HepG2 (cell line): ENCODE measurements around the gene GUCA1A. TPM values are rescaled to one million over a fixed set of nuclear protein-coding genes. Genes with fewer than 3 reads are reported as not detected.

Experiments
- E2F2 ChIP-seq: sonication (generic); formaldehyde crosslinking; IDR thresholded peaks from 2 replicates; pipeline ENCODE4 v1.4.0; 2020; ENCODE audit warnings: missing genetic modification reagents, borderline replicate concordance
- ESRRA ChIP-seq: sonication (generic); formaldehyde crosslinking; IDR thresholded peaks from 2 replicates; pipeline ENCODE4 v1.5.1; 2020; ENCODE audit warnings: mild to moderate bottlenecking, low read depth, missing genetic modification reagents
- HDAC2 ChIP-seq: sonication (generic); formaldehyde crosslinking; IDR thresholded peaks from 2 replicates; pipeline ENCODE4 v1.4.0; 2020; ENCODE audit warnings: missing genetic modification reagents
- IRF2 ChIP-seq: IDR thresholded peaks from 2 replicates; pipeline ENCODE4 v1.6.1; 2018; ENCODE audit warnings: missing genetic modification reagents, missing compliant biosample characterization
- MATR3 ChIP-seq: sonication (generic); formaldehyde crosslinking; IDR thresholded peaks from 2 replicates; pipeline ENCODE4 v1.4.0; 2020; ENCODE audit warnings: missing genetic modification reagents
- MAX ChIP-seq: IDR thresholded peaks from 2 replicates; pipeline ENCODE4 v1.6.1; 2012; ENCODE audit warnings: inconsistent platforms
- RAD21 ChIP-seq: fragments of 450-650 bp; formaldehyde crosslinking; IDR thresholded peaks from 2 replicates; pipeline ENCODE4 v1.5.0; 2020; ENCODE audit warnings: mild to moderate bottlenecking
- RAD51 ChIP-seq: fragments of 450-650 bp; IDR thresholded peaks from 2 replicates; pipeline ENCODE4 v1.6.1; 2016; ENCODE audit warnings: borderline replicate concordance
- RXRB ChIP-seq: IDR thresholded peaks from 2 replicates; pipeline ENCODE4 v1.6.1; 2016; ENCODE audit warnings: borderline replicate concordance, missing genetic modification reagents, missing compliant biosample characterization
- SALL2 ChIP-seq: sonication (generic); formaldehyde crosslinking; IDR thresholded peaks from 2 replicates; pipeline ENCODE4 v1.8.1; 2023; ENCODE audit warnings: mild to moderate bottlenecking, missing genetic modification reagents, inconsistent platforms
- SSRP1 ChIP-seq: IDR thresholded peaks from 2 replicates; pipeline ENCODE4 v1.6.1; 2016; ENCODE audit warnings: control low read depth
- SYNCRIP ChIP-seq: fragments of 200-400 bp; formaldehyde crosslinking; IDR thresholded peaks from 2 replicates; pipeline ENCODE4 v1.6.1; 2018; ENCODE audit warnings: mild to moderate bottlenecking, low read depth, low read length; ENCODE audit not compliant: insufficient read depth
- TEF ChIP-seq: sonication (generic); formaldehyde crosslinking; IDR thresholded peaks from 2 replicates; pipeline ENCODE4 v1.5.0; 2020; ENCODE audit warnings: missing genetic modification reagents
- XRCC5 ChIP-seq: fragments of 200-400 bp; formaldehyde crosslinking; optimal IDR thresholded peaks from 2 replicates; pipeline ENCODE3; 2017; ENCODE audit warnings: mild to moderate bottlenecking, low read length
- ZMYM2 ChIP-seq: sonication (generic); formaldehyde crosslinking; IDR thresholded peaks from 2 replicates; pipeline ENCODE4 v1.8.0; 2022; ENCODE audit warnings: mild to moderate bottlenecking, missing genetic modification reagents
- ZNF121 ChIP-seq: sonication (generic); formaldehyde crosslinking; IDR thresholded peaks from 2 replicates; pipeline ENCODE4 v1.5.0; 2020; ENCODE audit warnings: mild to moderate bottlenecking, missing genetic modification reagents
- ZNF570 ChIP-seq: sonication (generic); formaldehyde crosslinking; IDR thresholded peaks from 2 replicates; pipeline ENCODE4 v1.4.0; 2020; ENCODE audit warnings: mild to moderate bottlenecking, missing genetic modification reagents, borderline replicate concordance
- ZNF724P ChIP-seq: sonication (generic); formaldehyde crosslinking; IDR thresholded peaks from 2 replicates; pipeline ENCODE4 v1.8.0; 2022; ENCODE audit warnings: missing genetic modification reagents, borderline replicate concordance
- polyA plus RNA-seq, 8 experiments: library from polyadenylated mRNA; depleted of rRNA in 3 of 8; stranded (reverse) in 7 of 8; unstranded in 1 of 8; fragments of >200 nt; fragmentation: Illumina TruSeq in 4 of 8; extraction: Trizol in 4 of 8; gene quantifications; 2 replicates each; pipeline versions ENCODE4 v1.2.1 to v1.2.3, GENCODE V29; 2011 to 2016; ENCODE audit warnings: low read depth in 4 of 8, missing spikeins in 1 of 8, mixed read lengths in 1 of 8; ENCODE audit not compliant: insufficient read depth in 1 of 8
- total RNA-seq, 5 experiments: library from RNA; depleted of rRNA; stranded (reverse); fragments of >200 nt; fragmentation: Illumina TruSeq; extraction: Trizol; gene quantifications; 2 replicates each; pipeline ENCODE4 v1.2.3, GENCODE V29; 2016; ENCODE audit warnings: low read depth in 1 of 5
- TF ChIP-seq, protein P1 (sequence below): IDR thresholded peaks from 2 replicates; pipeline ENCODE4 v1.6.1; 2016; ENCODE audit warnings: low read depth, missing genetic modification reagents, missing compliant biosample characterization
- TF ChIP-seq, protein P2 (sequence below): sonication (generic); formaldehyde crosslinking; IDR thresholded peaks from 2 replicates; pipeline ENCODE4 v1.4.0; 2020; ENCODE audit warnings: mild to moderate bottlenecking, low read depth, missing genetic modification reagents

GUCA1A gene
- total and polyA plus RNA-seq, 2 of the 13 experiments (the other 11 are each of a cell fraction or from before 2014, with no cell fraction given) = not detected

- peak; percentile 82 for TF ChIP-seq XRCC5
- no peak for TF ChIP-seq RAD51
- peak; percentile 75 for TF ChIP-seq SALL2
- no peak for TF ChIP-seq ZNF570 (CRISPR knock-in tag)
- peak; percentile 96 for TF ChIP-seq IRF2 (CRISPR knock-in tag)
- TF ChIP-seq, protein P1, sequence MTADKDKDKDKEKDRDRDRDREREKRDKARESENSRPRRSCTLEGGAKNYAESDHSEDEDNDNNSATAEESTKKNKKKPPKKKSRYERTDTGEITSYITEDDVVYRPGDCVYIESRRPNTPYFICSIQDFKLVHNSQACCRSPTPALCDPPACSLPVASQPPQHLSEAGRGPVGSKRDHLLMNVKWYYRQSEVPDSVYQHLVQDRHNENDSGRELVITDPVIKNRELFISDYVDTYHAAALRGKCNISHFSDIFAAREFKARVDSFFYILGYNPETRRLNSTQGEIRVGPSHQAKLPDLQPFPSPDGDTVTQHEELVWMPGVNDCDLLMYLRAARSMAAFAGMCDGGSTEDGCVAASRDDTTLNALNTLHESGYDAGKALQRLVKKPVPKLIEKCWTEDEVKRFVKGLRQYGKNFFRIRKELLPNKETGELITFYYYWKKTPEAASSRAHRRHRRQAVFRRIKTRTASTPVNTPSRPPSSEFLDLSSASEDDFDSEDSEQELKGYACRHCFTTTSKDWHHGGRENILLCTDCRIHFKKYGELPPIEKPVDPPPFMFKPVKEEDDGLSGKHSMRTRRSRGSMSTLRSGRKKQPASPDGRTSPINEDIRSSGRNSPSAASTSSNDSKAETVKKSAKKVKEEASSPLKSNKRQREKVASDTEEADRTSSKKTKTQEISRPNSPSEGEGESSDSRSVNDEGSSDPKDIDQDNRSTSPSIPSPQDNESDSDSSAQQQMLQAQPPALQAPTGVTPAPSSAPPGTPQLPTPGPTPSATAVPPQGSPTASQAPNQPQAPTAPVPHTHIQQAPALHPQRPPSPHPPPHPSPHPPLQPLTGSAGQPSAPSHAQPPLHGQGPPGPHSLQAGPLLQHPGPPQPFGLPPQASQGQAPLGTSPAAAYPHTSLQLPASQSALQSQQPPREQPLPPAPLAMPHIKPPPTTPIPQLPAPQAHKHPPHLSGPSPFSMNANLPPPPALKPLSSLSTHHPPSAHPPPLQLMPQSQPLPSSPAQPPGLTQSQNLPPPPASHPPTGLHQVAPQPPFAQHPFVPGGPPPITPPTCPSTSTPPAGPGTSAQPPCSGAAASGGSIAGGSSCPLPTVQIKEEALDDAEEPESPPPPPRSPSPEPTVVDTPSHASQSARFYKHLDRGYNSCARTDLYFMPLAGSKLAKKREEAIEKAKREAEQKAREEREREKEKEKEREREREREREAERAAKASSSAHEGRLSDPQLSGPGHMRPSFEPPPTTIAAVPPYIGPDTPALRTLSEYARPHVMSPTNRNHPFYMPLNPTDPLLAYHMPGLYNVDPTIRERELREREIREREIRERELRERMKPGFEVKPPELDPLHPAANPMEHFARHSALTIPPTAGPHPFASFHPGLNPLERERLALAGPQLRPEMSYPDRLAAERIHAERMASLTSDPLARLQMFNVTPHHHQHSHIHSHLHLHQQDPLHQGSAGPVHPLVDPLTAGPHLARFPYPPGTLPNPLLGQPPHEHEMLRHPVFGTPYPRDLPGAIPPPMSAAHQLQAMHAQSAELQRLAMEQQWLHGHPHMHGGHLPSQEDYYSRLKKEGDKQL = peak; percentile 53; the same call in 1 of the 2 replicates
- TF ChIP-seq E2F2 (CRISPR knock-in tag) = no peak
- peak; percentile 70; the same call in 1 of the 2 replicates for TF ChIP-seq ZNF121 (CRISPR knock-in tag)
- peak; percentile 90 for TF ChIP-seq RXRB (CRISPR knock-in tag)
- peak; percentile 82 for TF ChIP-seq HDAC2 (CRISPR knock-in tag)
- peak; percentile 64; the same call in 1 of the 2 replicates for TF ChIP-seq TEF
- no peak; the same call in 1 of the 2 replicates for TF ChIP-seq ZNF724P (CRISPR knock-in tag)
- no peak for TF ChIP-seq MATR3 (CRISPR knock-in tag)
- peak; percentile 35; the same call in 1 of the 2 replicates for TF ChIP-seq ESRRA
- TF ChIP-seq ZMYM2 (CRISPR knock-in tag) = no peak
- TF ChIP-seq SYNCRIP = no peak
- TF ChIP-seq, protein P2, sequence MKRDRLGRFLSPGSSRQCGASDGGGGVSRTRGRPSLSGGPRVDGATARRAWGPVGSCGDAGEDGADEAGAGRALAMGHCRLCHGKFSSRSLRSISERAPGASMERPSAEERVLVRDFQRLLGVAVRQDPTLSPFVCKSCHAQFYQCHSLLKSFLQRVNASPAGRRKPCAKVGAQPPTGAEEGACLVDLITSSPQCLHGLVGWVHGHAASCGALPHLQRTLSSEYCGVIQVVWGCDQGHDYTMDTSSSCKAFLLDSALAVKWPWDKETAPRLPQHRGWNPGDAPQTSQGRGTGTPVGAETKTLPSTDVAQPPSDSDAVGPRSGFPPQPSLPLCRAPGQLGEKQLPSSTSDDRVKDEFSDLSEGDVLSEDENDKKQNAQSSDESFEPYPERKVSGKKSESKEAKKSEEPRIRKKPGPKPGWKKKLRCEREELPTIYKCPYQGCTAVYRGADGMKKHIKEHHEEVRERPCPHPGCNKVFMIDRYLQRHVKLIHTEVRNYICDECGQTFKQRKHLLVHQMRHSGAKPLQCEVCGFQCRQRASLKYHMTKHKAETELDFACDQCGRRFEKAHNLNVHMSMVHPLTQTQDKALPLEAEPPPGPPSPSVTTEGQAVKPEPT = no peak
- TF ChIP-seq SSRP1 (CRISPR knock-in tag) = no peak
- TF ChIP-seq MAX = peak; percentile 85
- 0 out of 2 replicates have a peak, but pooled peaks have one; percentile 18 for TF ChIP-seq RAD21 (CRISPR knock-in tag)
Measured at GRCh38 chr6:42217519-42218367, 44.6 kb downstream of the GUCA1A start, which contains the start of gene MRPS10 (continued).
